DND-41 (cell line): ENCODE measurements around the gene CDKN1C.

Experiments
- ATAC-seq: fragments of 200-7000 bp; cut with Tn5 transposase; 3 replicates; pipeline ENCODE4 v1.9.1; 2021; ENCODE audit warnings: low read depth; ENCODE audit not compliant: insufficient read depth
- DNase-seq: peaks from one replicate; pipeline ENCODE4 v3.0.0-alpha.2; 2020
- H2AFZ ChIP-seq: 2 replicates; pipeline ENCODE4 v1.6.0; 2012; ENCODE audit warnings: low read depth, low read length
- H3K27ac ChIP-seq: 2 replicates; pipeline ENCODE4 v1.5.1; 2012; ENCODE audit warnings: low read length, inconsistent platforms
- H3K27me3 ChIP-seq: fragments of 200-600 bp; sonication (generic); 2 replicates; pipeline ENCODE4 v1.6.0; 2012; ENCODE audit warnings: low read length, mild to moderate bottlenecking, inconsistent platforms; ENCODE audit not compliant: insufficient read depth, poor library complexity
- H3K36me3 ChIP-seq: 2 replicates; pipeline ENCODE4 v1.5.1; 2012; ENCODE audit warnings: low read length, inconsistent platforms; ENCODE audit not compliant: insufficient read depth
- H3K4me1 ChIP-seq: 2 replicates; pipeline ENCODE4 v1.5.1; 2012; ENCODE audit warnings: mild to moderate bottlenecking, low read length; ENCODE audit not compliant: insufficient read depth
- H3K4me2 ChIP-seq: 2 replicates; pipeline ENCODE4 v1.6.0; 2012; ENCODE audit warnings: mild to moderate bottlenecking, moderate library complexity, low read length, inconsistent platforms; ENCODE audit not compliant: insufficient read depth
- H3K4me3 ChIP-seq, 2 experiments: fragments of 200-600 bp in 1 of 2; shearing (Covaris generic) in 1 of 2; 2 replicates each; pipeline ENCODE4 v1.5.1; 2012 to 2016; ENCODE audit warnings: inconsistent platforms in 2 of 2, low read length in 2 of 2, mild to moderate bottlenecking in 2 of 2, low read depth in 1 of 2, moderate library complexity in 1 of 2
- H3K79me2 ChIP-seq: 2 replicates; pipeline ENCODE4 v1.6.0; 2012; ENCODE audit warnings: low read length, inconsistent platforms; ENCODE audit not compliant: insufficient read depth
- H3K9ac ChIP-seq: 2 replicates; pipeline ENCODE4 v1.6.0; 2012; ENCODE audit warnings: low read depth, mild to moderate bottlenecking, inconsistent platforms, low read length, moderate library complexity
- H3K9me3 ChIP-seq: 2 replicates; pipeline ENCODE4 v1.5.1; 2012; ENCODE audit warnings: low read length, moderate library complexity, mild to moderate bottlenecking, inconsistent platforms; ENCODE audit not compliant: insufficient read depth, severe bottlenecking
- H4K20me1 ChIP-seq: 2 replicates; pipeline ENCODE4 v1.6.0; 2012; ENCODE audit warnings: low read length; ENCODE audit not compliant: insufficient read depth
- CTCF ChIP-seq: IDR thresholded peaks from 2 replicates; pipeline ENCODE4 v1.5.1; 2012; ENCODE audit warnings: borderline replicate concordance, low read length, moderate library complexity, mild to moderate bottlenecking; ENCODE audit not compliant: poor library complexity, severe bottlenecking; ENCODE audit errors: extremely low read depth
- EZH2 ChIP-seq: IDR thresholded peaks from 3 replicates; pipeline ENCODE4 v1.6.1; 2012; ENCODE audit warnings: borderline replicate concordance, low read depth, mild to moderate bottlenecking, moderate library complexity, low read length, inconsistent platforms; ENCODE audit not compliant: severe bottlenecking

CDKN1C gene

GRCh38 chr11:2841411-2842190, 44.0 kb downstream of the CDKN1C start:
- no peaks in the 10 kb centered on the region for H3K4me1 ChIP-seq

GRCh38 chr11:2839395-2839943, 46.1 kb downstream of the CDKN1C start:
- Histone ChIP-seq H3K36me3 (no peaks in the 10 kb centered on the region), H3K79me2 (no peaks in the 10 kb centered on the region), H4K20me1 (peaks cover 2% of the 10 kb centered on the region; the same call in 1 of the 2 replicates), H3K4me3 (no peak overlapping the region), H3K4me2 (no peak overlapping the region), H2AFZ (no peak overlapping the region), H3K4me1 (no peaks in the 10 kb centered on the region), H3K27me3 (no peaks in the 10 kb centered on the region), H3K9ac (no peak overlapping the region), H3K27ac (no peak overlapping the region), H3K9me3 (no peaks in the 10 kb centered on the region)
- DNase-seq (no peak), ATAC-seq (no peak)
- no peak for TF ChIP-seq EZH2
- TF ChIP-seq CTCF = no peak

More at GRCh38 chr11:2841411-2842190, 44.0 kb downstream of the CDKN1C start:
- no peak overlapping the region for H3K4me3 ChIP-seq
- no peaks in the 10 kb centered on the region for H3K36me3 ChIP-seq
- no peak for DNase-seq
- no peaks in the 10 kb centered on the region for H3K9me3 ChIP-seq
- no peak overlapping the region for H2AFZ ChIP-seq
- H4K20me1 ChIP-seq = peaks cover 10% of the 10 kb centered on the region; the same call in 1 of the 2 replicates
- H3K79me2 ChIP-seq = no peaks in the 10 kb centered on the region
- H3K27ac ChIP-seq = no peak overlapping the region
- H3K9ac ChIP-seq = no peak overlapping the region
- no peak overlapping the region for H3K4me2 ChIP-seq
- no peak for ATAC-seq
- TF ChIP-seq EZH2 (no peak), CTCF (no peak)
- no peaks in the 10 kb centered on the region for H3K27me3 ChIP-seq

GRCh38 chr11:2838676-2839294, 46.8 kb downstream of the CDKN1C start:
- Histone ChIP-seq H3K9ac (no peak overlapping the region), H3K27me3 (no peaks in the 10 kb centered on the region), H3K4me2 (no peak overlapping the region), H2AFZ (no peak overlapping the region), H3K36me3 (no peaks in the 10 kb centered on the region), H3K4me3 (no peak overlapping the region), H3K27ac (no peak overlapping the region), H3K4me1 (no peaks in the 10 kb centered on the region), H3K79me2 (no peaks in the 10 kb centered on the region), H3K9me3 (no peaks in the 10 kb centered on the region), H4K20me1 (0 out of 2 replicates have a peak, but pooled peaks cover 4% of the 10 kb centered on the region)
- no peak for DNase-seq
- ATAC-seq = no peak
- TF ChIP-seq CTCF (no peak), EZH2 (no peak)
